22Rv1 (cell line): ENCODE data around the gene DCTN3.

Source experiments
- CTCF ChIP-seq: fragments of 450-650 bp; IDR thresholded peaks from 2 replicates; pipeline ENCODE4 v1.5.1; 2017; ENCODE audit warnings: mild to moderate bottlenecking
- ZFX ChIP-seq: fragments of 450-650 bp; IDR thresholded peaks from 2 replicates; pipeline ENCODE4 v1.6.1; 2017; ENCODE audit warnings: antibody characterized with exemption, borderline replicate concordance

- no peak for TF ChIP-seq CTCF
- no peak for TF ChIP-seq ZFX
These were observed 31.3 kb downstream of the DCTN3 start for GRCh38 chr9:34588671-34589635.
